ENCODE results near the gene CADM2.

The CADM2 gene

DNA sequence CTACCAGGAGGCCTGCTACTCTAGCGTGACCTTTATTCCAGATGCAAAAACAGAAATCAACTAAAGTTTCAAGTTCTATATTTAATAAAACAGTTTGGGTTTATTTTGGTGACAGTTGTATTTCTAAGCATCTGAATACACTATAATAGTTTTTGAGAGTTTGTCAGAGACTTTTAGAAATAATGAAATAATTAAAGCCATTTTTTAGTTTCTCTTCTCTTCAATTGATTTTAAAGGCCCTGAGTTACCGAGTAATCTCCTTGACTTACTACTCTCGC, 523.4 kb downstream of the CADM2 start:
- H3K9me3 ChIP-seq: no peaks in the 10 kb centered on the region
- no peaks in the 10 kb centered on the region for H3K4me1 ChIP-seq (ENCODE audit: control insufficient read depth in 1 of 2, insufficient read depth in 1 of 2, low read depth in 1 of 2, low read length in 1 of 2)
- TF ChIP-seq, protein P1, sequence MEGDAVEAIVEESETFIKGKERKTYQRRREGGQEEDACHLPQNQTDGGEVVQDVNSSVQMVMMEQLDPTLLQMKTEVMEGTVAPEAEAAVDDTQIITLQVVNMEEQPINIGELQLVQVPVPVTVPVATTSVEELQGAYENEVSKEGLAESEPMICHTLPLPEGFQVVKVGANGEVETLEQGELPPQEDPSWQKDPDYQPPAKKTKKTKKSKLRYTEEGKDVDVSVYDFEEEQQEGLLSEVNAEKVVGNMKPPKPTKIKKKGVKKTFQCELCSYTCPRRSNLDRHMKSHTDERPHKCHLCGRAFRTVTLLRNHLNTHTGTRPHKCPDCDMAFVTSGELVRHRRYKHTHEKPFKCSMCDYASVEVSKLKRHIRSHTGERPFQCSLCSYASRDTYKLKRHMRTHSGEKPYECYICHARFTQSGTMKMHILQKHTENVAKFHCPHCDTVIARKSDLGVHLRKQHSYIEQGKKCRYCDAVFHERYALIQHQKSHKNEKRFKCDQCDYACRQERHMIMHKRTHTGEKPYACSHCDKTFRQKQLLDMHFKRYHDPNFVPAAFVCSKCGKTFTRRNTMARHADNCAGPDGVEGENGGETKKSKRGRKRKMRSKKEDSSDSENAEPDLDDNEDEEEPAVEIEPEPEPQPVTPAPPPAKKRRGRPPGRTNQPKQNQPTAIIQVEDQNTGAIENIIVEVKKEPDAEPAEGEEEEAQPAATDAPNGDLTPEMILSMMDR (IDR thresholded peaks at IDR 0.05): no peak
- H3K4me3 ChIP-seq (ENCODE audit: low read depth in 1 of 2, low read length in 1 of 2): no peak overlapping the region
- no peaks in the 10 kb centered on the region for H3K27me3 ChIP-seq
- no peak overlapping the region for H3K27ac ChIP-seq
- no peaks in the 10 kb centered on the region for H3K36me3 ChIP-seq

- H3K9me3 ChIP-seq: no peaks in the 10 kb centered on the region
- no peaks in the 10 kb centered on the region for H3K27me3 ChIP-seq
- TF ChIP-seq, protein P1 (IDR thresholded peaks at IDR 0.05): no peak
- no peaks in the 10 kb centered on the region for H3K4me1 ChIP-seq (ENCODE audit: control insufficient read depth in 1 of 2, insufficient read depth in 1 of 2, low read depth in 1 of 2, low read length in 1 of 2)
- H3K36me3 ChIP-seq: no peaks in the 10 kb centered on the region
- no peak overlapping the region for H3K4me3 ChIP-seq (ENCODE audit: low read depth in 1 of 2, low read length in 1 of 2)
- H3K27ac ChIP-seq: no peak overlapping the region
These were observed 525.2 kb downstream of the CADM2 start for GRCh38 chr3:85483986-85484385.

DNA sequence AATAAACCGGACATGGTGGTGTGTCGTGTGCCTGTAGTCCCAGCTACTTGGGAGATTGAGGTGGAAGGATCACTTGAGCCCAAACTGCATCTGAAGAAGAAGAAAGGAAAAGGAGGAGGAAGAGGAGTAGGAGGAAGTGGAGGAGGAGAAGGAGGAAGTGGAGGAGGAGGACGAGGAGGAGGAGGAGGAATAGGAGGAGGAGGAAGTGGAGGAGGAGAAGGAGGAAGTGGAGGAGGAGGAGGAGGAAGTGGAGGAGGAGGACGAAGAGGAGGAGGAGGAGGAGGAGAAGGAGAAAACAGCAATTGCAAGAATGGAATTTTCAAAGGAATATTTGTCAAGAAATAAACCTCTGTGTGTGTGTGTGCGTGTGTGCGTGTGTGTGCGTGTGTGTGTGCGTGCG, 528.6 kb downstream of the CADM2 start:
- no peaks in the 10 kb centered on the region for H3K27me3 ChIP-seq
- no peaks in the 10 kb centered on the region for H3K9me3 ChIP-seq
- H3K4me3 ChIP-seq (ENCODE audit: low read depth in 1 of 2, low read length in 1 of 2): no peak overlapping the region
- H3K27ac ChIP-seq: no peak overlapping the region
- no peaks in the 10 kb centered on the region for H3K4me1 ChIP-seq (ENCODE audit: control insufficient read depth in 1 of 2, insufficient read depth in 1 of 2, low read depth in 1 of 2, low read length in 1 of 2)
- no peaks in the 10 kb centered on the region for H3K36me3 ChIP-seq
- TF ChIP-seq, protein P1 (IDR thresholded peaks at IDR 0.05): no peak

DNA sequence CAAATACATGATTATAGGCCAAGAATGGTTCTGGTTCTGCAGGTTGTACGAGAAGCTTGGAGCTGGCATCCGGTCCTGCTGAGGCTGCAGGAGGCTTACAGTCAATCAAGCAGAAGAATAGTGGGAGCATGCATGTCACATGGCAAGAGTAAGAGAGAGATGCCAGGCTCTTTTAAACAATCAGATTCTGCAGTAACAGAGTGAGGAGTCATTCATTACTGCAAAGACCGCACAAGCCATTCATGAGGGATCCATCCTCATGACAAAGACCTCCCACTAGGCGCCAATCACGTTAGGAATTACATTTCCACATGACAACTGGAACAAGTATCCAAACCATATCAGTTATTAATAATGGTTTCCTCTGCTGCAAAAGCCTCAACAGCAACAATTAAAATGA, 536.8 kb downstream of the CADM2 start:
- TF ChIP-seq, protein P1 (IDR thresholded peaks at IDR 0.05): no peak
- Histone ChIP-seq H3K9me3 (no peaks in the 10 kb centered on the region), H3K4me1 (ENCODE audit: control insufficient read depth in 1 of 2, insufficient read depth in 1 of 2, low read depth in 1 of 2, low read length in 1 of 2) (no peaks in the 10 kb centered on the region), H3K27ac (no peak overlapping the region), H3K4me3 (ENCODE audit: low read depth in 1 of 2, low read length in 1 of 2) (no peak overlapping the region), H3K36me3 (no peaks in the 10 kb centered on the region), H3K27me3 (no peaks in the 10 kb centered on the region)

DNA sequence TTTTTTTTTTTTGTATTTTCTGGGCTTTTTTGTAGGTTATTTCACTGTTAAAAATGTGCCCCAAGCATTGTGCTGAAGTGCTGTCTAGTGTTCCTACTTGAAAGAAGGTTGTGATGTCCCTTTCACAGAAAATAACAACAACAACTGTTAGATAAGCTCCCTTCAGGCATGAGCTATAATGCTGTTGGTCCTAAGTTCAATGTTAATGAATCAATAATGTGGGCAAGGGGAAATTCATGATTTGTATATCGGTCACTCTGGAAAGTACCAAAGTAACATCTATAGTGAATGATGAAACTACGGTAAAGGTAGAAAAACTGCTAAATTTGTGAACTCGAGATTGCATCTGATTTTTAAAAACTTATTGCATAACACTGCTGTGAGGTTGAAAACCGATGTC, 539.4 kb downstream of the CADM2 start:
- H3K27ac ChIP-seq: no peak overlapping the region
- H3K4me3 ChIP-seq (ENCODE audit: low read depth in 1 of 2, low read length in 1 of 2): no peak overlapping the region
- H3K36me3 ChIP-seq: no peaks in the 10 kb centered on the region
- TF ChIP-seq, protein P1 (IDR thresholded peaks at IDR 0.05): no peak
- no peaks in the 10 kb centered on the region for H3K9me3 ChIP-seq
- no peaks in the 10 kb centered on the region for H3K4me1 ChIP-seq (ENCODE audit: control insufficient read depth in 1 of 2, insufficient read depth in 1 of 2, low read depth in 1 of 2, low read length in 1 of 2)
- H3K27me3 ChIP-seq: no peaks in the 10 kb centered on the region

Measured in neutrophil (primary cell).